Heart right ventricle (tissue), 16 donors: ENCODE results near the gene DDAH1. TPM values are rescaled to one million over a fixed set of nuclear protein-coding genes. Genes with fewer than 3 reads are reported as not detected.

Experiments
- ATAC-seq, 8 donors: fragments of 200-7000 bp; cut with Tn5 transposase; one replicate each; pipeline ENCODE4 v1.9.1; 2020; ENCODE audit warnings: mild to moderate bottlenecking in 8 of 8, moderate library complexity in 8 of 8, moderate number of reproducible peaks in 1 of 8
- DNase-seq, 2 donors: peaks; one replicate each; pipeline ENCODE4 v3.0.0-alpha.2; 2020
- H3K27ac ChIP-seq, 10 donors: fragments of 200-600 bp; sonication (generic) in 2 of 10; one replicate each; pipeline versions ENCODE4 v1.5.0 to v1.8.0; 2020 to 2022; ENCODE audit warnings: mild to moderate bottlenecking in 3 of 10
- H3K27me3 ChIP-seq, 7 donors: fragments of 200-600 bp; one replicate each; pipeline ENCODE4 v1.8.0; 2021 to 2022; ENCODE audit warnings: mild to moderate bottlenecking in 2 of 7
- H3K36me3 ChIP-seq, 9 donors: fragments of 200-600 bp; sonication (generic) in 1 of 9; one replicate each; pipeline versions ENCODE4 v1.5.0 to v1.8.0; 2020 to 2022; ENCODE audit warnings: mild to moderate bottlenecking in 2 of 9
- H3K4me1 ChIP-seq, 9 donors: fragments of 200-600 bp; sonication (generic) in 1 of 9; one replicate each; pipeline versions ENCODE4 v1.5.0 to v1.8.0; 2020 to 2022; ENCODE audit warnings: mild to moderate bottlenecking in 4 of 9
- H3K4me3 ChIP-seq, 10 donors: fragments of 200-600 bp; sonication (generic) in 2 of 10; one replicate each; pipeline versions ENCODE4 v1.5.0 to v1.8.0; 2020 to 2022; ENCODE audit warnings: mild to moderate bottlenecking in 7 of 10, moderate library complexity in 2 of 10
- H3K9me3 ChIP-seq, 11 donors: fragments of 200-600 bp in 10 of 11; sonication (generic) in 2 of 11; one replicate each; pipeline versions ENCODE4 v1.5.0 to v1.8.0; 2013 to 2022; ENCODE audit warnings: mild to moderate bottlenecking in 2 of 11, control low read depth in 1 of 11, moderate library complexity in 1 of 11
- CTCF ChIP-seq, 9 donors: fragments of 200-600 bp; sonication (generic) in 2 of 9; IDR thresholded peaks; one replicate each; pipeline versions ENCODE4 v1.5.0 to v1.8.0; 2021 to 2022; ENCODE audit warnings: antibody characterized with exemption in 9 of 9, mild to moderate bottlenecking in 5 of 9, moderate library complexity in 1 of 9
- WGBS, 2 donors: extraction: QIAGEN DNeasy Blood & Tissue Kit; methylation state at CpG; one replicate each; pipeline ENCODE4 v1.1.7; 2013; ENCODE audit warnings: inconsistent platforms in 1 of 2; 5-methylcytosine and 5-hydroxymethylcytosine counted together
- intact Hi-C, 10 donors: fragments of 100-400 bp; cut with DNase I; formaldehyde crosslinking; loops; one replicate each; pipeline versions ENCODE4 v1.11.1 to v1.14.2; 2022
- polyA plus RNA-seq, 2 donors: library from polyadenylated mRNA; stranded (reverse); fragments of 200-250 nt; gene quantifications; one replicate each; pipeline ENCODE4 v1.2.3, GENCODE V29; 2013
- total RNA-seq, 10 donors: library from RNA; stranded (reverse); fragmentation: NEBNext Ultra II Directional in 3 of 10; extraction: Animal tissue kit (Norgen Biotek cat#: 25700) in 3 of 10; gene quantifications; one replicate each; pipeline versions ENCODE4 v1.2.1 to v1.2.4, GENCODE V29; 2021 to 2023
- donor health status: Arrhythmogenic right ventricular cardiomyopathy.
- donor health status: ischemic (EF 13 %, LVEDD 7.1; RV severe dilation, severe dysfunction).
- donor health status: healthy with polysubstance abuse.
- donor health status: DM: no; HTN: yes; CAD: no.
- donor health status: DM: no; HTN: no; CAD: no.
- donor health status: ischemic (EF 25% LVEDD 6.9; RV normal size, moderate dysfunction).
- donor health status: ischemic (EF 25% LVEDD 5.7; RV mildly dilated, moderate dysfunction).
- donor health status: healthy.
- donor health status: DM: yes; HTN: yes; CAD: no.
- donor health status: Ischemic cardiomyopathy.
- donor health status: ischemic (EF 35%, LVEDD 5.7; RV mildly dilated, moderate dysfunction).
- donor health status: nonischemic (EF 11% LVEDD 7.7; RV severe dilation, severe dysfunction).
- donor health status: DM: yes; HTN: yes; CAD: no.
- donor health status: PGD.
- donor health status: ischemic (EF 29% LVEDD 5.4; RV normal size, mild dysfunction).
- donor health status: nonischemic (EF 23%, LVEDD 6.1; RV moderate dilation, normal function).

Gene DDAH1
- total and polyA plus RNA-seq, 12 donors: 2.7 to 29.0 (median 16.6) TPM

- DNase-seq (no peak), ATAC-seq (no peak)
- no peak for TF ChIP-seq CTCF (IDR thresholded peaks at IDR 0.05)
- WGBS, 2 donors: 97 to 100% methylated on average over 2 of the region's 2 CpGs
- no peaks in the 10 kb centered on the region for H3K36me3 ChIP-seq
- H3K27me3 ChIP-seq: no peaks in the 10 kb centered on the region
- H3K27ac ChIP-seq: no peak overlapping the region
- H3K9me3 ChIP-seq: no peaks in the 10 kb centered on the region
- intact Hi-C loops: loop anchor here in 1 of 10 donors (10.0 kb wide), 1 partner anchor 66 kb away; no protein-coding TSS in a partner anchor
- no peak overlapping the region for H3K4me3 ChIP-seq
- H3K4me1 ChIP-seq: no peaks in the 10 kb centered on the region
Measured at GRCh38 chr1:85480566-85480965, 15.6 kb upstream of the DDAH1 start.

GRCh38 chr1:85479491-85479890, 14.5 kb upstream of the DDAH1 start:
- WGBS, 2 donors: 92 to 95% methylated on average over 1 of the region's 1 CpG
- intact Hi-C loops: no loop called here
- Histone ChIP-seq H3K9me3 (no peaks in the 10 kb centered on the region), H3K36me3 (no peaks in the 10 kb centered on the region), H3K4me3 (no peak overlapping the region), H3K27me3 (no peaks in the 10 kb centered on the region), H3K27ac (no peak overlapping the region), H3K4me1 (no peaks in the 10 kb centered on the region)
- TF ChIP-seq CTCF (IDR thresholded peaks at IDR 0.05): no peak
- DNase-seq (no peak), ATAC-seq (no peak)

GRCh38 chr1:85478366-85478765, 13.4 kb upstream of the DDAH1 start:
- no peaks in the 10 kb centered on the region for H3K27me3 ChIP-seq
- no peaks in the 10 kb centered on the region for H3K36me3 ChIP-seq
- no peak overlapping the region for H3K4me3 ChIP-seq
- ATAC-seq (no peak), DNase-seq (no peak)
- no peaks in the 10 kb centered on the region for H3K9me3 ChIP-seq
- intact Hi-C loops: no loop called here
- WGBS, 2 donors: 87 to 95% methylated on average over 1 of the region's 1 CpG
- no peak for TF ChIP-seq CTCF (IDR thresholded peaks at IDR 0.05)
- no peak overlapping the region for H3K27ac ChIP-seq
- no peaks in the 10 kb centered on the region for H3K4me1 ChIP-seq

GRCh38 chr1:85475055-85475454, 10.1 kb upstream of the DDAH1 start:
- ATAC-seq: no peak

More at GRCh38 chr1:85475055-85475454, 10.1 kb upstream of the DDAH1 start:
- no peak for TF ChIP-seq CTCF (IDR thresholded peaks at IDR 0.05)
- Histone ChIP-seq H3K9me3 (no peaks in the 10 kb centered on the region), H3K4me1 (no peaks in the 10 kb centered on the region), H3K36me3 (no peaks in the 10 kb centered on the region), H3K4me3 (no peak overlapping the region), H3K27ac (no peak overlapping the region), H3K27me3 (no peaks in the 10 kb centered on the region)
- intact Hi-C loops: no loop called here
- DNase-seq: no peak
- 84 to 90% methylated on average over 3 of the region's 3 CpGs for WGBS, 2 donors
